NCI-H748 (cell line): ENCODE results near the gene CRTC3.

Experiments used
- DNase-seq: peaks from one replicate; lab custom pipeline; 2025; ENCODE audit not compliant: unreplicated experiment; lab: John Stamatoyannopoulos, UW

CRTC3 gene

GRCh38 chr15:90691982-90692773, 162.5 kb downstream of the CRTC3 start:
- no peak for DNase-seq
